CD4-positive, alpha-beta memory T cell (primary cell): ENCODE data around the gene SDHAF2. TPM values are rescaled to one million over a fixed set of nuclear protein-coding genes. Genes with fewer than 3 reads are reported as not detected.

Experiments
- CTCF ChIA-PET: fragments of 350-600 bp; sonication (Branson Sonifier 250); formaldehyde crosslinking; loops from one replicate; lab custom pipeline; 2021; ENCODE audit warnings: inconsistent platforms; ENCODE audit not compliant: partially characterized antibody; lab: Charles Lee
- POLR2A ChIA-PET: fragments of 350-600 bp; sonication (Branson Sonifier 250); formaldehyde crosslinking; loops from one replicate; lab custom pipeline; 2021; ENCODE audit not compliant: partially characterized antibody; lab: Charles Lee
- DNase-seq, 5 donors: peaks; one replicate each; pipeline versions ENCODE4 v3.0.0 to v3.0.0-alpha.2; 2020 to 2022; ENCODE audit warnings: mixed read lengths in 1 of 5
- H3K27ac ChIP-seq: one replicate; pipeline ENCODE4 v1.7.0; 2013; ENCODE audit warnings: low read depth, low read length
- H3K27me3 ChIP-seq: 2 replicates; pipeline ENCODE4 v1.7.0; 2013; ENCODE audit warnings: mild to moderate bottlenecking, low read length, moderate library complexity; ENCODE audit not compliant: insufficient read depth
- H3K36me3 ChIP-seq: 2 replicates; pipeline ENCODE4 v1.7.0; 2013; ENCODE audit warnings: mild to moderate bottlenecking, low read length, moderate library complexity; ENCODE audit not compliant: insufficient read depth
- H3K4me1 ChIP-seq: 2 replicates; pipeline ENCODE4 v1.7.0; 2013; ENCODE audit warnings: mild to moderate bottlenecking, low read length, moderate library complexity; ENCODE audit not compliant: insufficient read depth
- H3K4me3 ChIP-seq, 2 donors: one replicate each; pipeline ENCODE4 v1.7.0; 2013; ENCODE audit warnings: low read length in 2 of 2, mild to moderate bottlenecking in 1 of 2
- H3K9me3 ChIP-seq, 2 donors: one replicate each; pipeline ENCODE4 v1.7.0; 2013; ENCODE audit warnings: low read length in 2 of 2, control low read depth in 1 of 2; ENCODE audit not compliant: control insufficient read depth in 1 of 2
- H3K27ac Mint-ChIP-seq, 7 donors: one replicate each; pipeline ENCODE4 v1.8.0; 2020 to 2021; ENCODE audit warnings: mixed read lengths in 7 of 7, mild to moderate bottlenecking in 6 of 7, inconsistent platforms in 3 of 7, moderate library complexity in 3 of 7
- H3K27me3 Mint-ChIP-seq, 2 donors: one replicate each; pipeline ENCODE4 v1.8.0; 2020 to 2021; ENCODE audit warnings: mixed read lengths in 2 of 2
- H3K36me3 Mint-ChIP-seq, 2 donors: one replicate each; pipeline ENCODE4 v1.8.0; 2020 to 2021; ENCODE audit warnings: mixed read lengths in 2 of 2, inconsistent platforms in 1 of 2, mild to moderate bottlenecking in 1 of 2
- H3K4me1 Mint-ChIP-seq, 4 donors: one replicate each; pipeline ENCODE4 v1.8.0; 2020 to 2021; ENCODE audit warnings: mixed read lengths in 4 of 4, mild to moderate bottlenecking in 1 of 4
- H3K4me3 Mint-ChIP-seq, 8 donors: one replicate each; pipeline ENCODE4 v1.8.0; 2020 to 2021; ENCODE audit warnings: mixed read lengths in 8 of 8, mild to moderate bottlenecking in 7 of 8, moderate library complexity in 6 of 8, inconsistent platforms in 3 of 8
- H3K9me3 Mint-ChIP-seq, 8 donors: one replicate each; pipeline ENCODE4 v1.8.0; 2020 to 2021; ENCODE audit warnings: mixed read lengths in 8 of 8, mild to moderate bottlenecking in 5 of 8, inconsistent platforms in 3 of 8, moderate library complexity in 1 of 8
- intact Hi-C: fragments of 100-400 bp; cut with micrococcal nuclease; formaldehyde crosslinking; loops from one replicate; pipeline ENCODE4 v1.15.1; 2023
- polyA plus RNA-seq, 2 donors: library from polyadenylated mRNA; unstranded; fragments of 300-500 nt; fragmentation: Illumina TruSeq; gene quantifications; one replicate each; pipeline ENCODE4 v1.2.3, GENCODE V29; 2021
- total RNA-seq, 2 experiments: library from RNA; stranded (reverse); gene quantifications; one replicate each; pipeline ENCODE4 v1.2.3, GENCODE V29; 2021

SDHAF2 gene
- total and polyA plus RNA-seq, 4 experiments from 2014 or later = 54.7 to 106 (median 80.2) TPM

DNA sequence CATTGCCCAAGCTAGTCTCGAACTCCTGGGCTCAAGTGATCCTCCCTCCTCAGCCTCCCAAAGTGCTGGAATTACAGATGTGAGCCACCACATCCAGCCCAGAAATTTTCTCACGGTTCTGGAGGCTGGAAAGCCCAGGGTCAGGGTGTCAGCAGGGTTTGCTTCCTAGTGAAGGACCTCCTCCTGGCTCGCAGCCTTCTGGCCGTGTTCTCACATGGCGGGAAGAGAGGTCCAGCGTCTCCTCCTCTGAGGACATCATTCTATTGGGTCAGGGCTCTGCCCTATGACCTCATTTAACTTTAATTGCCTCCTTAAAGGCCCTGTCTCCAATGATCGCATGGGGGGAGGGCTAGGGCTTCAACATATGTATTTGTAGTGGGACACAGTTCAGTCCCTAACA lies 38.1 kb downstream of the SDHAF2 start:
- no peaks in the 10 kb centered on the region for H3K4me1 ChIP-seq
- CTCF ChIA-PET = no interaction called here
- POLR2A ChIA-PET = no interaction called here
- peaks cover 0 to 6% (median 0%) of the 10 kb centered on the region in 8 donors for H3K9me3 Mint-ChIP-seq
- no peak for DNase-seq
- H3K36me3 Mint-ChIP-seq = peaks cover 36 to 39% of the 10 kb centered on the region in 2 donors
- no peaks in the 10 kb centered on the region for H3K27me3 Mint-ChIP-seq
- no peaks in the 10 kb centered on the region for H3K9me3 ChIP-seq
- peak overlapping the region in 1 of 7 donors; percentile 53 for H3K27ac Mint-ChIP-seq
- no peak overlapping the region for H3K4me3 Mint-ChIP-seq
- intact Hi-C loops = no loop called here
- H3K4me1 Mint-ChIP-seq = no peaks in the 10 kb centered on the region
- no peaks in the 10 kb centered on the region for H3K36me3 ChIP-seq
- H3K4me3 ChIP-seq = no peak overlapping the region
- H3K27ac ChIP-seq = no peak overlapping the region
- H3K27me3 ChIP-seq = no peaks in the 10 kb centered on the region

DNA sequence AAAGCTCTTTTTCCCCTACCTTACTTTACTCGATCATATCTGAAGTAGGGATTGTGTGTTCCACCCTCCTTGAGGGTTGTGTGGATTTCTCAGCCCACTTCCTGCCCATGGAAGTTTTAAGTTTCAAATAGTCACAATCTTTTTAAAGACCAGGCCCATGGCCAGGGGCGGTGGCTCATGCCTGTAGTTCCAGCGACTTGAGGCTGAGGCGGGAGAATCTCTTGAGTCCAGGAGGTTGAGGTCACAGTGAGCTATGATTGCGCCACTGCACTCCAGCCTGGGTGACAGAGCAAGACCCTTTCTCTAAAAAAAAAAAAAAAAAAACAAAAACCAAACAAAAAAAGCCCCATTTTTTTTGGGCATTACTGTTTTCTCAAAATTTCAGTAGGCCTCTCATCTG lies 42.4 kb downstream of the SDHAF2 start:
- no peaks in the 10 kb centered on the region for H3K4me1 Mint-ChIP-seq
- no peaks in the 10 kb centered on the region for H3K27me3 Mint-ChIP-seq
- CTCF ChIA-PET = interaction anchor here (1.1 to 1.7 kb wide), 2 partner anchors 10 to 44 kb away, joined by 3 to 6 read pairs; no protein-coding TSS in a partner anchor
- peaks cover 0 to 7% (median 0%) of the 10 kb centered on the region in 8 donors for H3K9me3 Mint-ChIP-seq
- no peaks in the 10 kb centered on the region for H3K36me3 ChIP-seq
- no peak overlapping the region for H3K4me3 ChIP-seq
- intact Hi-C loops = no loop called here
- H3K4me1 ChIP-seq = no peaks in the 10 kb centered on the region
- H3K27ac ChIP-seq = no peak overlapping the region
- H3K36me3 Mint-ChIP-seq = peaks cover 41 to 42% of the 10 kb centered on the region in 2 donors
- no peak for DNase-seq
- no peak overlapping the region for H3K27ac Mint-ChIP-seq
- H3K4me3 Mint-ChIP-seq = no peak overlapping the region
- no peaks in the 10 kb centered on the region for H3K27me3 ChIP-seq
- POLR2A ChIA-PET = no interaction called here
- H3K9me3 ChIP-seq = no peaks in the 10 kb centered on the region

DNA sequence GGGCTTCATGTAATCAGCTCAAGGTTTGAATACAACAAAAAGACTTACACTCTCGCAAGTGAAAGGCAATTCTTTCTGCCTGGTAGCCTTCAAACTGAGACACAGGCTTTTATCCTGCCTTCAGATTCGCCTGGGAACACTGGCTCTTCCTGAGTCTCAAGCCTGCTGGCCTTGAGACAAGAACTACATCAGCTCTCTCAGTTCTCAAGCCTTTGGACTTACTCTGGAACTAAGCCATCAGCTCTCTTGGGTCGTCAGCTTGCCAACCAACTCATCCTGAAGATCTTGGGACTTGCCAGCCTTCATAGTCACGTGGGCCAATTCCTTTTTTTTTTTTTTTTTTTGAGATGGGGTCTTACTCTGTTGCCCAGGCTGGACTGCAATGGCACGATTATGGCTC lies 42.9 kb downstream of the SDHAF2 start:
- H3K27ac Mint-ChIP-seq = peak overlapping the region in 2 of 7 donors; percentile 41 to 57

DNA sequence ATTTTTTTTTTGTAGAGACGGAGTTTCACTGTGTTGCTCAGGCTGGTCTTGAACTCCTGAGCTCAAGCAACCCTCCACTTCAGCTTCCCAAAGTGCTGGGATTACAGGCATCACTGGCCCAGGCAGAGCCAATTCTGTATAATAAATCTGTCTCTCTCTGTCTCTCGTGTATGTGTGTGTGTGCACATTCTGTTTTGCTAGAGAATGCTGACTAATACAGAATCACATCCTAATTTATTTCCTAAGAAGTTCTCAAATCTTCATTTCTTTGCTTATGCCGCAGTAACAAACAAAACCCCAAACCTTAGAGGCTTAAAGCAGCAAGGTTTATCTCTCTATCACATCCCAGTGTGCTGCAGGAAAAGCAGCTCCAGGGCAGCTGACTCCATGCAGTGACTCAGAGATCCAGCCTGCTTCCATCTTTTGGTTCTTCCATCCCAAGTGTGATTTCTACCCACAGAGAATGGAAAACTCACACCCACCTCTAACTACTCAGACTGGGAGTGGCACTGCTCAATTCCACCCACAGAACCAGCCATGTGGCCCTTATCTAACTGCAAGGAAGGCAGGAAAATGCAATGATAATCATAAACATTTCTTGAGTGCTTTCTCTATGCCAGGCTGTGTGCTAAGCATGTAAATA lies 43.6 kb downstream of the SDHAF2 start:
- ChIA-PET CTCF (interaction anchor here (1.7 kb wide), 1 partner anchor 9 kb away, joined by 6 read pairs; no protein-coding TSS in a partner anchor), POLR2A (no interaction called here)
- intact Hi-C loops = no loop called here

More for the DNA sequence above, 42.9 kb downstream of the SDHAF2 start:
- H3K4me1 Mint-ChIP-seq = peaks cover 0 to 2% (median 0%) of the 10 kb centered on the region in 4 donors
- no peaks in the 10 kb centered on the region for H3K27me3 Mint-ChIP-seq
- ChIA-PET CTCF (interaction anchor here (1.1 to 1.7 kb wide), 2 partner anchors 10 to 44 kb away, joined by 3 to 6 read pairs; no protein-coding TSS in a partner anchor), POLR2A (no interaction called here)
- Histone ChIP-seq H3K27me3 (no peaks in the 10 kb centered on the region), H3K9me3 (no peaks in the 10 kb centered on the region), H3K4me3 (no peak overlapping the region), H3K27ac (no peak overlapping the region), H3K36me3 (no peaks in the 10 kb centered on the region), H3K4me1 (peaks cover 5% of the 10 kb centered on the region)
- DNase-seq = no peak
- peaks cover 35 to 37% of the 10 kb centered on the region in 2 donors for H3K36me3 Mint-ChIP-seq
- H3K4me3 Mint-ChIP-seq = no peak overlapping the region
- intact Hi-C loops = no loop called here
- H3K9me3 Mint-ChIP-seq = peaks cover 0 to 4% (median 0%) of the 10 kb centered on the region in 8 donors

DNA sequence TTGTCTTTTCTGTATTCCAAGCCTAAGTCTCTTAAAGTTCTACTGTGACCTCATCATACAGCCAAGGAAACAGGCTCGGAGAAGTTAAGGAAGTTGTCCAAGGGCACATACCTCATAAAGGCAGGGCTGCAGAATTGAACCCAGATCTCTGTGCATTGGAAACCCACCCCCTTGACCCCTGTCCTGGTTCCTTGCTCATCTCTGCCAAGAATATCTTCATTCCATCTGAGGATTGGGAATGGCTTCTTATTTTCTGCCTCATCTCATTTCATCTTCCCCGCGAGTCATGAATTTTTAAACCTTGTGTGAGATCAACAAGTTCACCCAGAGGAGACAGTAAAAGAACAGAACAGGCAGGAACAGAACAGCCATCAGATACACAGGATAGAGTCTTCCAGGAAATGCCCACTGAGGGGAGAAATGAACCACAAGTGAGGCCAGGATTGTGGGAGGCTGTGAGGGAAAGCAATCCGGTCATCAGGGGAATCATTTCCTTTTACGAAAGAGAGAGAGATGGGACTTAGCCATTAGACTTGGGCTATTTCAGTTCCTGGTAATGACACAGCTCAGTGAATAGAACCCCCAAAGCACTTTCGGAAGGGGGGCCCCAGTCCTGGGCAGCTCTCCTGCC lies 44.2 kb downstream of the SDHAF2 start:
- no peak overlapping the region for H3K4me3 ChIP-seq
- no peaks in the 10 kb centered on the region for H3K36me3 ChIP-seq
- Mint-ChIP-seq H3K4me3 (no peak overlapping the region), H3K9me3 (peaks cover 0 to 2% (median 0%) of the 10 kb centered on the region in 8 donors), H3K36me3 (peaks cover 27 to 29% of the 10 kb centered on the region in 2 donors), H3K27ac (peak overlapping the region in 1 of 7 donors; percentile 2), H3K27me3 (no peaks in the 10 kb centered on the region), H3K4me1 (peaks cover 0 to 5% (median 2%) of the 10 kb centered on the region in 4 donors)
- peaks cover 8% of the 10 kb centered on the region for H3K4me1 ChIP-seq
- H3K27me3 ChIP-seq = no peaks in the 10 kb centered on the region
- CTCF ChIA-PET = interaction anchor here (0.9 to 1.8 kb wide), 2 partner anchors 11 to 165 kb away, joined by 3 to 4 read pairs; no protein-coding TSS in a partner anchor
- POLR2A ChIA-PET = no interaction called here
- intact Hi-C loops = no loop called here
- no peak overlapping the region for H3K27ac ChIP-seq
- DNase-seq = no peak
- H3K9me3 ChIP-seq = no peaks in the 10 kb centered on the region

More for the DNA sequence above, 43.6 kb downstream of the SDHAF2 start:
- H3K27ac Mint-ChIP-seq = peak overlapping the region in 2 of 7 donors; percentile 2 to 20
- peaks cover 0 to 5% (median 2%) of the 10 kb centered on the region in 4 donors for H3K4me1 Mint-ChIP-seq
- Histone ChIP-seq H3K9me3 (no peaks in the 10 kb centered on the region), H3K4me3 (no peak overlapping the region), H3K36me3 (no peaks in the 10 kb centered on the region), H3K27me3 (no peaks in the 10 kb centered on the region), H3K4me1 (peaks cover 8% of the 10 kb centered on the region), H3K27ac (no peak overlapping the region)
- peaks cover 29 to 31% of the 10 kb centered on the region in 2 donors for H3K36me3 Mint-ChIP-seq
- peaks cover 0 to 2% (median 0%) of the 10 kb centered on the region in 8 donors for H3K9me3 Mint-ChIP-seq
- H3K27me3 Mint-ChIP-seq = no peaks in the 10 kb centered on the region
- H3K4me3 Mint-ChIP-seq = no peak overlapping the region
- no peak for DNase-seq

DNA sequence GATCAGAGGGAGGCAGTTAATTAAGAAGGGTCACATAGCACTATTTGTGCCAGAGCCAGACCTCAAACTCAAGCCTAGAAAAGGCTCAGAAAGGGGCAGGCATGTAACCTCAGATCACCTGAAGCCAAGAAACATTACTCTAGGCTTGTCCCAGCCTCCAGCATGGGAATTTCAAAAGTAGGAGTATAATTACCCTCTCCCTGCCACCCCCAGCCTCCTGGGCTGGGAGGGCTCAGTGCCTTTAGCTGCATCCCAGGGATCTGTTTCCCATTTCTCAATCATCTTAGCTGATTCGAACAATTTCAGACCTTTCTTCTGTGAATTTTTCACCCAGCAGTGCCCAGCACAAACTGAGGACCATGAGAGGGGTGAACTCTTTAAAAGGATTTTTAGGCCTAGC lies 45.5 kb downstream of the SDHAF2 start:
- Mint-ChIP-seq H3K27ac (no peak overlapping the region), H3K9me3 (peaks cover 0 to 2% (median 0%) of the 10 kb centered on the region in 8 donors), H3K4me3 (no peak overlapping the region), H3K36me3 (peaks cover 21 to 24% of the 10 kb centered on the region in 2 donors), H3K27me3 (peaks cover 0 to 2% of the 10 kb centered on the region in 2 donors), H3K4me1 (peaks cover under 1 to 8% (median 3%) of the 10 kb centered on the region in 4 donors)
- ChIA-PET CTCF (interaction anchor here (1.0 to 4.4 kb wide), 7 partner anchors 10 to 258 kb away, joined by 3 to 43 read pairs (median 5); no protein-coding TSS in a partner anchor), POLR2A (no interaction called here)
- intact Hi-C loops = no loop called here
- Histone ChIP-seq H3K9me3 (no peaks in the 10 kb centered on the region), H3K36me3 (no peaks in the 10 kb centered on the region), H3K27ac (no peak overlapping the region), H3K27me3 (no peaks in the 10 kb centered on the region), H3K4me1 (peaks cover 8% of the 10 kb centered on the region), H3K4me3 (no peak overlapping the region)
- no peak for DNase-seq

DNA sequence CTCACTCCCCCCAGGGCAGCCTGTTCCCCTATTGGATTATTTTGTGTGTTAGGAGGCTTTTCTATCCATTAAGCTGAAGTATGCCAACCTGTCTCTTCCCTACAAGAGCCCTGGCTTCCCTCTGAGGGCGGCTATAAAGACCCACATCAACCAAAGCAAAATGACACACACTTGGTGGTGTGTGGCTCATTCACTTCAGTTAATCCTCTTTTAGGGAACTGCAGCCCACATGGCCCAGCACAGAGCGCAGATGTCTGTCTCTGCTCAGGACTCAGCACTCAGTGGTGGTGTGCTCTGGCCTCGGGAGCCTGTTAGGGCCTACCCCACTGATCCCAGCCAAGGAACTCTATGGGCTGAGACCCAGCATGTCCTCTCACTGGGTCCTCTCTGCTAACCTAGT lies 46.4 kb downstream of the SDHAF2 start:
- ChIA-PET CTCF (interaction anchor here (1.1 to 4.4 kb wide), 8 partner anchors 12 to 257 kb away, joined by 3 to 43 read pairs (median 4); no protein-coding TSS in a partner anchor), POLR2A (no interaction called here)
- Histone ChIP-seq H3K27me3 (no peaks in the 10 kb centered on the region), H3K9me3 (no peaks in the 10 kb centered on the region), H3K27ac (no peak overlapping the region), H3K4me3 (no peak overlapping the region), H3K36me3 (no peaks in the 10 kb centered on the region), H3K4me1 (peaks cover 8% of the 10 kb centered on the region)
- Mint-ChIP-seq H3K36me3 (peaks cover 15 to 17% of the 10 kb centered on the region in 2 donors), H3K4me3 (no peak overlapping the region), H3K4me1 (peaks cover 4 to 13% (median 8%) of the 10 kb centered on the region in 4 donors), H3K27ac (peak overlapping the region in 1 of 7 donors; percentile 11), H3K9me3 (peaks cover 0 to 2% (median 0%) of the 10 kb centered on the region in 8 donors), H3K27me3 (peaks cover 3 to 5% of the 10 kb centered on the region in 2 donors)
- no peak for DNase-seq
- intact Hi-C loops = no loop called here
